GM18502 (cell line): ENCODE data around the gene ZNF778.

Source experiments
- ATAC-seq: cut with Tn5 transposase; IDR thresholded peaks from one replicate; pipeline ENCODE4 v1.9.1; 2021; ENCODE audit warnings: mild to moderate bottlenecking; ENCODE audit not compliant: unreplicated experiment, poor library complexity

Gene ZNF778

DNA sequence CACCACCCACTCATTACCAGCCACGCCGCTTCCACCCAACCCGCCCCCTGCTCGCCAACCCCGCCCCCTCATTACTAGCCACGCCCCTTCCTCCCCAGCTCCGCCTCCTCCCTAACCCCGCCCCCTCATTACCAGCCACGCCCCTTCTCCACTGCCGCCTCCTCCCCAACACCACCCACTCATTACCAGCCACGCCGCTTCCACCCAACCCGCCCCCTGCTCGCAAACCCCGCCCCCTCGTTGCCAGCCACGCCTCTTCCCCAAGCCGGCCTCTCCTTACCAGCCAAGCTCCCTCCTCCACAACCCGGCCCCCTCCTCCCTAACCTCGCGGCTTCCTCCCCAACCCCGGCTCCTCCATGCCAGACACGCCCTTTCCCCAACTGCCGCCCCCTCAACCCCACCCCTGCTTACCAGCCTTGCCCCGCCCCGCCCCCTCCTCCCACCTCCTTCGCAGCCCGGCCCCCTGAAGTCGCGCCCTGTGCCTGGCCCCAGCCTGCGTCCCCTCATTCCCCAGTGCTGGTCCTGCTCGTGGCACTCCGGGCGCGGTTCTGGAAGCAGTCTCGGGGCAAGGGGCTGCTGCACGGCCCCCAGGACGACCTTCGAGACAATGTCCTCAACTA, 24.4 kb upstream of the ZNF778 start:
- ATAC-seq, result no peak

DNA sequence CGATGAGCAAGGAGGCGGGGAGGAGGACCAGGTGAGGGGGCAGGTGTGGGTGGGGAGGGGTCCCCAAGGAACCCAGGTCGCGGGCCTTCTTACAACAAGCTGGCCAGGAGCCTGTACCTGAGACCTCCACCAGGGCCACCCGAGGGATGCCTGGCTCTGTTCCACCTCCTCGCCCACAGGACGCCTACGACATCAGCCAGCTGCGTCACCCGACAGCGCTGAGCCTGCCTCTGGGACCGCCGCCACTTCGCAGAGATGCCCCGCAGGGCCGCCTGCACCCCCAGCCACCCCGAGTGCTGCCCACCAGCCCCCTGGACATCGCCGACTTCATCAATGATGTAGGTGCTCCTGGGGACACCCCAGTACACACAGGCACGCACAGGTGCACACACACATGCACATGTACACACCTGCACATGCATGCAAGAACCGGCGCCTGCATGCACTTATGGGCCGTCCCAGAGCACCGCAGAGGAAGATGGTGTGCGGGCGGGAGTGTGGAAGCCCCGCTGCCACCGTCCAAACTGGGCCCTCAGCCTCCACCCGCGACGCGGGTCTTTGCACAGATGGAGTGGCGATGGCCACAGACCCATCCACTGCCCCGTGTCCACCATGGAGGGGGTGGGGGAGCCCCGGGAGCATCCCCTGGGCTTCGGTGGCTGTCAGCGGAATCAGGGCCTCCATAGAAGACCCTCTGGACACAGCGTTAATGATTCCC, 23.8 kb upstream of the ZNF778 start:
- ATAC-seq, result no peak

DNA sequence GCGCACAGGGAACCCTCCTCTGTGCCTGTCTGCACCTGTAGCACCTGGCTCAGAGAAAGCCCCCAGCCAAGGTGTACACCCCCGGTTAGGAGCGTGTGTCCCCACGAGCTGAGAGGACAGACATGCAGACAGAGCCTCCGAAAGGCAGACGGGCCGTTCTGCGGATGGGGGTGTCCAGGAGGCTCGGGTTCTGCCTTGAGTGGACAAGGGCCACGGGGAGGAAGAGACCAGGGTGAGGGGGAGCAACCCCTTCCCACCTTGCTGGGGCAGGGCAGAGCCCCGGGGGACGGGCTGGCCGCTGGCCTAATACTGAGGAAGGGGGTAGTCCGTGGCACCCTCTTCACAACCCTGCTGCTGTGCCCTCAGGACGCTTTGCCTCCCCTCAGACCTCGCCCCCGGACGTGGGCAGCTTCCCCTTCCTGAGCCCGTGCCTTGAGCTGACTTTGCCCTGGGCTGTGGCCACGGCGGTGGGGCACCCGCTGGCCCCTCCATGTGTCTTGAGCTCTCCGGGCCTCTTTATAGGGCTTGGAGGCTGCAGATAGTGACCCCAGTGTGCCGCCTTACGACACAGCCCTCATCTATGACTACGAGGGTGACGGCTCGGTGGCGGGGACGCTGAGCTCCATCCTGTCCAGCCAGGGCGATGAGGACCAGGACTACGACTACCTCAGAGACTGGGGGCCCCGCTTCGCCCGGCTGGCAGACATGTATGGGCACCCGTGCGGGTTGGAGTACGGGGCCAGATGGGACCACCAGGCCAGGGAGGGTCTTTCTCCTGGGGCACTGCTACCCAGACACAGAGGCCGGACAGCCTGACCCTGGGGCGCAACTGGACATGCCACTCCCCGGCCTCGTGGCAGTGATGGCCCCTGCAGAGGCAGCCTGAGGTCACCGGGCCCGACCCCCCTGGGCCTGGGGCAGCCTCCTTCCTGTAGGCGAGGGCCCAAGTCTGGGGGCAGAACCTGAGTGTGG, 22.9 kb upstream of the ZNF778 start:
- no peak for ATAC-seq

DNA sequence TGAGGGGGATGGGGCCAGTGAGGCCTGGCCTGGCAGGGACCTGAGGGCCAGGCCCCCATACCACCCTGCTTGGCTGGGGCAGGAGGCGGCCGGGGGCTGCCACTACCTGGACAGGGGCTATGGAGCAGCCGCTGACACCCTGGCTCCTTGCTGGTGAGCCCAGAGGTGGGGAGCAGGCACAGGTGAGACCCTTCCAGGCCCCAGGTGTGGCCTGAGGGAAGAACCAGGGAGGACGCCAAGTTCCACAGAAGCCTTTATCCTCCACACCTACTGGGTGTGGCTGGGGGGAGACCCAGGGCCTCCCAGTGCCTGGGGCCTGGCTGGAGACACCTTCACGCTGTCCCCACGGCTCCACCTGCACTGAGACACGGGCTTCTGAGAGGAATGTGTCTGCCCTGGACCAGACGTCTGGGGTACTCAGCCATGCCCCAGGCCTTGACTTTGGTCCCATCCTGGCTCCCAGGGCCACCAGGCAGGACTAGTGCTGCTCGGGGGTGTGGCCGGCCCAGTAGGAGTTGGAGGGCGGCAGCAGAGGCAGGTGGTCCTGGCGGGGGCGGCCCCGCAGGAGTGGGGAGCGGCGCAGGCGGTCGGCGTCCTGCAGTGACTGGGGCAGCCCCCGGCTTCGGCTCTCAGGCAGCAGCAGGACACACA, 21.9 kb upstream of the ZNF778 start:
- ATAC-seq, result no peak

DNA sequence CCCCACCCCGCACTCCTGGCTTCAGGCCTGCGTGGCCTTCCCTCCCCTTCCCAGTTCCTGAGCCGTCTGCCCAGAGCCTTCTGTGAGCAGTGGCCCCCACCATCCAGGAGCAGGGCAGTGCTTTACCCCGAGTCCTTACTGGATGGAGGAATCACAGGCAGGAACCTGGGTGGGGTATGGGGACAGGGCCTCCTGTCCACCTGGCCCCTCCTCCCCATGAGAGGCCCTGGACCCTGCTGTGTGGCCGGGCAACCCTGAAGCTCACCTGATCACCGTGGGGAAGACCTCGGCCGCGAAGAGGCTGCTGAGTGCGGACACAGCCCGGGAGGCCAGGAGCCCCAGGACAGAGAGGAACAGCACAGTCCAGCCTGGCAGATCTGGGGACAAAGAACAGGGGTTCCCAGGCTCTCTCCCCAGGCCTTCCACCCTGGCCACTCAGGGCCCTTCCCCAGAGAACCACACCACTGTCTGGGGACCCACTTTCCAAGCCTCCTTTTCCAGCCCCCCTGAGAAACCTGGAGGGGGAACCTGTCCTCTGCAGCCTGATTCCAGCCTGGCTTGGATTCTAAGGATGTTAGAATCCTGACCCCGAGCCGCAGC, 20.4 kb upstream of the ZNF778 start:
- no peak for ATAC-seq

GRCh38 chr16:89197633-89198416, 19.7 kb upstream of the ZNF778 start:
- no peak for ATAC-seq

DNA sequence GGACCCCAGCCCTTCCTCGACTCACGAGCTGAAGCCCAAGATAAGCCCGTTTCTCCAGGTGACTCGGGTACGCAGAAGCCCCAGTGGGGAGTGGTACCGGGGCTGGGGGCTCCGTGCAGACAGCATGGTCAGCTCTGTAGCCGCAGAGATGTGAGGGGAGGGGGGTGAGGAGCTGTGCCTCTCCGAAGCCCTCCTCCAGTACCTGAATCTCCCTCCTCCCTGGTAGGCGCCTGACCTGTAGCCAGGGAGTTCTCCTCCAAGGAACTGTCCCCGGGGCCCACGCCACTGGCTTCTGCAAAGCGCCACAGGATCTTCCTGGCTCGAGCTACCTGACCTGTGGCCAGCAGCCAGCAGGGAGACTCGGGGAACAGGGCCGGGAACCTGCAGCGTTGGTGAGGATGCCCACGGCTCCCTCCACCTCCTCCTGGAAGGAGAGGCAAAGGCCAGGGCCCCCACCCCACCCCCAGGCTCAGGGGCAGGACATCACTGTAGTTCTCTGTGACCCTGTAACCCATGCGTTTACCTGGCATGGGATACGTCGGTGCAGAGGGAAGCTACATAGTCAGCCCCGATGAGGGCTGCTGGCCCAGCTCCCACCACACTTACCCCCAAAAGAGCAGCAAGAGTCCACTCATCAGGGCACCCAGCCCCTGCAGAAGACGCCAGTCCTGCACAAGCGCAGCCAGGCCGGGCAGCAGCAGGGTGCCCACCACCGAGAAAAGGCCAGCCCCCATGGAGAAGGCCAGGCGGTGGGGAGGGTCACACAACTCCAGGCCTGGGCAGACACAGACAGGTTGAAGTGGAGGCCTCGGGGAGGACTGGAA, 18.9 kb upstream of the ZNF778 start:
- no peak for ATAC-seq

GRCh38 chr16:89199241-89200123, 18.0 kb upstream of the ZNF778 start:
- no peak for ATAC-seq

GRCh38 chr16:89200124-89200849, 17.2 kb upstream of the ZNF778 start, which contains the start of gene SLC22A31:
Gene SLC22A31 (minus strand): TSS chr16:89200537. CDS start chr16:89200501, 36 bp downstream.
- ATAC-seq, result no peak

DNA sequence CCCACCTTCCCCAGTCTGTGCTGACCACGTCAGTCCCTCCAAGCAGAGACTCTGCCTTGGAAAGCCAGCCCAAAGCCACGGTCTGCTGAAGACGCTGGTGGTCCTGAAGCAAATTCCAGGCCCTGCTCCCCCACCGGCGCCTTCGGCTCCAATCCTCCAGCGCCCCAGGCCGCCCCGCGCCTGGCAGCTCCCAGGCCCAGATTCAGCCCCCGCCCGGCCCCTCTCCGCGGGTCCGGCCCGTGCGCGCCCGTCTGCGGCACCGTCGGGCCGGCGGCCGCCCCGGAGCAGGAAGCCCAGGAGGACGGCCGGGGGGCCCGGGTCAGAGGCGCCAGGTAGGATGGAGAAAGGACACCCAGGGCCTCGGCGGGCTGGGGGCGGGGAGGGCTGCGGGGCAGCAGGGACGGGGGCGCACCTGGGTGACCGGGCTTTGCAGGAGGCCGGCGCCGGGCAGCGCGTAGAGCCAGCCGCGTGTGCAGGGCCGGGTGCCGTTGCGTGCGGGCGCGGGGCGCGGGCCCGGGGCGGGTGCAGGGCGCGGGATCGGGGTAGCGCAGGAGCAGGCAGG, 16.6 kb upstream of the ZNF778 start:
- no peak for ATAC-seq

DNA sequence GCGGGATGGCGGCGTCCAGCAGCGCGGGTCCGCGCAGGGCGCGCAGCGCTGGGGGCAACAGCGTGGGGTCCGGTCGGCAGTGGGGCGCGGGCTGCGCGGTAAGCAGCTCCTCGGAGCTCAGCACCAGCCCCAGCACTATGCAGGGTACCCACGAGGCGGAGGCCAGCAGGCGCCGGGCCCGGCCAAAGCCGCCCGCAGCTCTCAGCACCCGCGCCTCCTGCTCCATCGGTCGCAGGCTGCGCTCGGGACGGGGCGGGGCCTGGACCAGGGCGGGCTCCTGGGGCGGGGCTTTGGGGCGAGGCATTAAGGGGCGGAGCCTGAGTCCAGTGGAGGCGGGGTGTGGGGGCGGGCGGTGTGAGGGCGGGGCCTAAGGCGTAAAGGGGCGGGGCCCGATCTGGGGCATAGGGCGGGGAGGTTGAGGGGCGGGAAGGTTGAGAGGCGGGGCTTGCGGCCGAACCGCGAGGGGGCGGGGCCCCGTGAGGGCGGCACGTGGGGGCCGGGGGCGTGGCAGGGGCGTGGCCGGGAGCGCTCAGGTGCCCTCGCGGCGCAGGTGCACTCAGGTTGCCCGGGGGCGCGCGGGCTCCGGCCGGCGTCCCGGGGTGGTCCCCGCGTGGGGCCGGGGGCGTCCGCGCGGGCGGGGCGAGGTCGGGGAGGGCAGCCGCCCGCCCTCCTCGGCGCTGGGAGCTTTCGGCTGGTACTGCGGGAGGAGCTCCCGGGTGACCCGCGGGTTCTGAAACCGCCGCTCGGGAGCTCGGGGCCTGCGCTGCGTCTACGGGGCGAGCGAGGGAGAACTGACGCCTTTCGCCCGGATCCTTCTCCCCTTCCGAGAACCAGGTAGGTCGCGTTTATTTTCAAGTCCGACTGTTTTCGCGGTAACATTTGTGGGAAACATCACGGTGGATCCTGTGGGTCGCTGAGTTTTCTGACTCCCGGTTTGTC, 15.8 kb upstream of the ZNF778 start:
- ATAC-seq, result no peak

DNA sequence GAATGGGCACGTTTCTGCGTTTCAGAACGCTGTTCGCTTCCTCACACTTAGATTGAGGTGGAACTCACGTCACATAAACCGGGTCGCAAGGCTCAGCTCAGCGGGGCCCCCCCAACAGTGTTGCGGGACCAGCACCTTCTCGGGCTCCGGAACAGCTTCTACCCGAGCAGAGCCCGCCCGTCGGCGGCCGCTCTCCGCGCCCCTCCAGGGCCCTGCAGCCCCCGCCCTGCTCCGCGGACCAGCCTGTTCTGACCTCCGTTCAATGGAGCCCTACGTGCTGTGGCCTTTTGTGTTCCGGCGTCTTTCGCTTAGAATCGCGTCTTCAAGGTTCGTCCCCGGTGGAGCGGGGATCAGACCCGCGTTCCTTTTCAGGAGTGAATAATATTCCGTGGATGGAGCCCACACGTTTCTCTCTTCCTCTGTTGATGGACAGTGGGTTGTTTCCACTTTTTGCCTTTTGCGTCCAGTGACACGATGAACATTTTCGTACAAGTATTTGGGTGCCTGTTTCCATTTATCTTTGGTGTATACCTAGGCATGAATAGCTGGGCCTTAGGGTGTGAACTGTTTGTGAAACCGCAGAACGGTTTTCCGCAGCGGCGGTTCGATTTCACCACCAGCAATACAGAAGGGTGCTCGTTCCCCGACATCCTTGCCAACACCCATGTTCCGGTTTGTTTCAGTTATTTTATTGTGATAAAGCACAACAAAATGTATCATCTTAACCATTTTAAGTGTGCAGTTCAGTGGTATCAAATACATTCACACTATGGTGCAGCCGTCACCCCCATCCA, 14.9 kb upstream of the ZNF778 start:
- no peak for ATAC-seq

- ATAC-seq, result no peak
These were observed 9.5 kb upstream of the ZNF778 start for GRCh38 chr16:89207993-89208392.

- no peak for ATAC-seq
These were observed 7.9 kb upstream of the ZNF778 start for GRCh38 chr16:89209522-89210044.
